Lower leg skin (tissue), 3 donors: ENCODE data around the gene QRSL1.

Source experiments
- CTCF ChIP-seq, 3 donors: fragments of 450-650 bp; IDR thresholded peaks; one replicate each; pipeline ENCODE4 v1.5.1; 2016; ENCODE audit warnings: antibody characterized with exemption in 3 of 3, mild to moderate bottlenecking in 3 of 3, moderate library complexity in 2 of 3
- POLR2A ChIP-seq, 2 donors: fragments of 450-650 bp; IDR thresholded peaks; one replicate each; pipeline ENCODE4 v1.6.1; 2016 to 2017; ENCODE audit warnings: antibody characterized with exemption in 2 of 2, mild to moderate bottlenecking in 1 of 2, moderate library complexity in 1 of 2

DNA sequence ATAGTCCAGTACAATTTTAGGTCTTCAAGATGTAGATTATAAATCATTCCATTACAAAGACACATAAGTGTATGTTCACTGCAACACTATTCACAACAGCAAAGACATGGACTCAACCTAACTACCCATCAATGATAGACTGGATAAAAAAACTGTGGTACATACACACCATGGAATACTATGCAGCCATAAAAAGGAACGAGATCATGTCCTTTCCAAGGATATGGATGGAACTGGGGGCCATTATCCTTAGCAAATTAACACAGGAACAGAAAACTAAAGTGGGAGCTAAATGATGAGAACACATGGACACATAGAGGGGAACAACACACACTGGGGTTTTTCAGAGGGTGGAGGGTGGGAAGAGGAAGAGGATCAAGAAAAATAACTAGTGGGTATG, 6.3 kb upstream of the QRSL1 start:
- TF ChIP-seq POLR2A (IDR thresholded peaks at IDR 0.05) (no peak), CTCF (IDR thresholded peaks at IDR 0.05) (no peak)
